AG04450 (cell line): ENCODE results near the gene PARP15. TPM values are rescaled to one million over a fixed set of nuclear protein-coding genes. Genes with fewer than 3 reads are reported as not detected.
"Not testable (repeated sequence)": the region's sequence is repeated elsewhere in the genome, so short reads cannot be mapped to it uniquely, and the experiment has no call there.

Experiments used
- CTCF ChIA-PET: fragments of 300-600, 350-600 bp; formaldehyde crosslinking; extraction: SDS; loops from one replicate; lab custom pipeline; 2022; ENCODE audit warnings: antibody characterized with exemption, inconsistent platforms; lab: Charles Lee
- POLR2A ChIA-PET: fragments of 350-600 bp; formaldehyde crosslinking; extraction: SDS; loops from one replicate; lab custom pipeline; 2021; ENCODE audit warnings: antibody characterized with exemption, inconsistent platforms; lab: Yijun Ruan, JAX
- DNase-seq: peaks from one replicate; pipeline ENCODE4 v3.0.0-alpha.2; 2011; ENCODE audit warnings: low read depth, low spot score
- H3K27ac ChIP-seq: one replicate; pipeline ENCODE4 v1.5.1; 2012; ENCODE audit warnings: low read depth, low read length, control low read depth
- H3K27me3 ChIP-seq: one replicate; pipeline ENCODE4 v1.6.0; 2012; ENCODE audit warnings: low read length; ENCODE audit not compliant: control insufficient read depth, insufficient read depth
- H3K4me3 ChIP-seq: 2 replicates; pipeline ENCODE4 v1.5.1; 2011; ENCODE audit warnings: mild to moderate bottlenecking, low read depth, low read length, control low read depth
- H3K9me3 ChIP-seq: 2 replicates; pipeline ENCODE4 v1.5.1; 2012; ENCODE audit warnings: low read length; ENCODE audit not compliant: control insufficient read depth, insufficient read depth
- polyA plus RNA-seq: library from polyadenylated mRNA; depleted of rRNA; stranded (reverse); fragments of >200 nt; gene quantifications from 2 replicates; pipeline ENCODE4 v1.2.3, GENCODE V29; 2011; rRNA removed
- TF ChIP-seq, protein P1 (sequence below): IDR thresholded peaks from 2 replicates; pipeline ENCODE4 v1.5.1; 2011; ENCODE audit warnings: low read depth, low read length, control low read depth, inconsistent platforms

PARP15 gene
- polyA plus RNA-seq, 1 experiment, result 0.22 TPM

- no peaks in the 10 kb centered on the region for H3K27me3 ChIP-seq
- ChIA-PET CTCF (interaction anchor here (0.8 kb wide), 1 partner anchor 120 kb away, joined by 3 read pairs; no protein-coding TSS in a partner anchor), POLR2A (interaction anchor here (0.6 kb wide), 1 partner anchor 143 kb away, joined by 4 read pairs; no protein-coding TSS in a partner anchor)
- TF ChIP-seq, protein P1, sequence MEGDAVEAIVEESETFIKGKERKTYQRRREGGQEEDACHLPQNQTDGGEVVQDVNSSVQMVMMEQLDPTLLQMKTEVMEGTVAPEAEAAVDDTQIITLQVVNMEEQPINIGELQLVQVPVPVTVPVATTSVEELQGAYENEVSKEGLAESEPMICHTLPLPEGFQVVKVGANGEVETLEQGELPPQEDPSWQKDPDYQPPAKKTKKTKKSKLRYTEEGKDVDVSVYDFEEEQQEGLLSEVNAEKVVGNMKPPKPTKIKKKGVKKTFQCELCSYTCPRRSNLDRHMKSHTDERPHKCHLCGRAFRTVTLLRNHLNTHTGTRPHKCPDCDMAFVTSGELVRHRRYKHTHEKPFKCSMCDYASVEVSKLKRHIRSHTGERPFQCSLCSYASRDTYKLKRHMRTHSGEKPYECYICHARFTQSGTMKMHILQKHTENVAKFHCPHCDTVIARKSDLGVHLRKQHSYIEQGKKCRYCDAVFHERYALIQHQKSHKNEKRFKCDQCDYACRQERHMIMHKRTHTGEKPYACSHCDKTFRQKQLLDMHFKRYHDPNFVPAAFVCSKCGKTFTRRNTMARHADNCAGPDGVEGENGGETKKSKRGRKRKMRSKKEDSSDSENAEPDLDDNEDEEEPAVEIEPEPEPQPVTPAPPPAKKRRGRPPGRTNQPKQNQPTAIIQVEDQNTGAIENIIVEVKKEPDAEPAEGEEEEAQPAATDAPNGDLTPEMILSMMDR, result no peak
- H3K4me3 ChIP-seq, result peak overlapping the region; percentile 82
- no peak for DNase-seq
- H3K9me3 ChIP-seq, result no peaks in the 10 kb centered on the region; the same call in 1 of the 2 replicates
- no peak overlapping the region for H3K27ac ChIP-seq
These were observed 104.0 kb downstream of the PARP15 start for GRCh38 chr3:122681284-122681973.

DNA sequence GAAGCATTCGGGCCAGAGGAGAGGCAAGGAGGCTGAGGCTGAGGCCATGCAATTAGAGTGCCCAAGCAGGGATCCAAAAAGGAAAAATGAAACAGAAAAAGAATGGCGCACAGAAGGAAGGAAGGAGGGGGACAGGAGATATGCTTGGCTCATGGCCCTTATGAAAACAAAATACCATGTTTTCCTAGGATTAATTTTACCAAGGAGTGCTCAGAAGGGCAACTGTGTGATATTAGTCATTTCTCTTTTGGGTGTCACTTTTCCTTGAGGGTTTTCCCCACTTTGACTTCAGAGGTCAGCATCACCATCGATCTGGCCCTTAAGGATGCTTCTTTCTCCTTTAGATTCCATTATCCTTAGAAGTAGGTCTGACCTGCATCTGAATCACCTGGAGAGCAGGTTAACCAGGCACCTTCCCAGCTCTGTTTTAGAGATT, 104.5 kb downstream of the PARP15 start:
- no peaks in the 10 kb centered on the region; the same call in 1 of the 2 replicates for H3K9me3 ChIP-seq
- H3K4me3 ChIP-seq, result peak overlapping the region; percentile 82
- CTCF ChIA-PET, result interaction anchor here (0.8 kb wide), 1 partner anchor 120 kb away, joined by 3 read pairs; no protein-coding TSS in a partner anchor
- no peak for DNase-seq
- POLR2A ChIA-PET, result interaction anchor here (0.6 kb wide), 1 partner anchor 143 kb away, joined by 4 read pairs; no protein-coding TSS in a partner anchor
- TF ChIP-seq, protein P1, result no peak
- H3K27ac ChIP-seq, result no peak overlapping the region
- no peaks in the 10 kb centered on the region for H3K27me3 ChIP-seq

DNA sequence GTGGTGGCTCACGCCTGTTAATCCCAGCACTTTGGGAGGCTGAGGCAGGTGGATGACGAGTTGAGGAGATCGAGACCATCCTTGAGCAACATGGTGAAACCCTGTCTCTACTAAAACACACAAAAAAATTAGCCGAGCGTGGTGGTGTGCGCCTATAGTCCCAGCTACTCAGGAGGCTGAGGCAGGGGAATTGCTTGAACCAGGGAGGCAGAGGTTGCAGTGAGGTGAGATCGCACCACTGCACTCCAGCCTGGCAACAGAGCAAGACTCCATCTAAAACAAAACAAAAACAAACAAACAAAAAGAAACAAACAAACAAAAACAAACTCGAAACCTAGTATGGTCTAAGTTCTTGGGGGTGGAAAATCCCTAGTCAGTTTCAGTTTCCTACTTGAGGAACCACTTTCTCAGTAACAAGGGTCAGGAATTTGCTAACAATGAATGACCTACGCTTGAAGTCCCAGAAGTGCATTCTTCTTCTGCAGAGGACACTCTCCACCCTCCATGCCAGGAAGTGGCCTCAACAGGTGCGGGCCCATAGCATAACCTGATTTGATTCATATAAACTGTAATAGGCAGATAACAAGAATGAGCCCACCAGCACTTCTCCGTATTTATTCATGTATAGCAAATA, 105.4 kb downstream of the PARP15 start:
- CTCF ChIA-PET, H3K27me3 ChIP-seq, H3K9me3 ChIP-seq, DNase-seq, POLR2A ChIA-PET, H3K4me3 ChIP-seq, H3K27ac ChIP-seq: not testable (repeated sequence)

DNA sequence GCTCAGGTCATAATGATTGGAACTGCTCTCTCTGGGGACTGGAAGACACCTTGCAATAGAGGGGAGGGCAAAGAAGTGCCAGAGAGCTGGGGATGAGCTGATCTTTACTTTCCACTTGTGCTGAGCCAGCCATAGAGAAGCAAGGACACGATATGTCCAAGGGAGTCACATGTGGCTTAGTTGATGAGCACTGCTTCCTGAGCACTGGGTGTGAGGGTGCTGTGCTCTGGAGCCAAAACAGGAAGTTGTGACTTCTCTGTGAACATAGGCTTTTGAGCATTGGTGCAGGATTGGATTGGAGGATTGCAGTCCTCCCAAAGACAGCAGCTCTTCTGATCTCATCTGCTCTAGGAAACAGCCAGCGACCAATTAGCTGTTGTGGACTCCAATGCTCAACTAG, 109.8 kb downstream of the PARP15 start:
- Histone ChIP-seq H3K27me3 (no peaks in the 10 kb centered on the region), H3K27ac (no peak overlapping the region), H3K9me3 (no peaks in the 10 kb centered on the region), H3K4me3 (no peak overlapping the region)
- no peak for DNase-seq
- TF ChIP-seq, protein P1, result no peak
- CTCF ChIA-PET, result interaction anchor here (1.7 kb wide), 1 partner anchor 9 kb away, joined by 5 read pairs; no protein-coding TSS in a partner anchor
- POLR2A ChIA-PET, result no interaction called here

Other genes starting within 250 kb of the PARP15 start
- gene MIX23, start 194.4 kb upstream of the PARP15 start, polyA plus RNA-seq, result 16.7 and 21.7 TPM in 2 replicates
- gene FAM162A, start 193.5 kb upstream of the PARP15 start, polyA plus RNA-seq, result 58.3 and 61.6 TPM in 2 replicates
- 5.7 and 8.5 TPM in 2 replicates for gene WDR5B, start 161.6 kb upstream of the PARP15 start, polyA plus RNA-seq
- 48.1 and 54.0 TPM in 2 replicates for gene KPNA1, start 62.7 kb upstream of the PARP15 start, polyA plus RNA-seq
- gene PARP9, start 13.3 kb upstream of the PARP15 start, polyA plus RNA-seq, result 18.9 and 24.4 TPM in 2 replicates
- gene DTX3L, start 13.3 kb upstream of the PARP15 start, polyA plus RNA-seq, result 7.0 and 8.3 TPM in 2 replicates
- gene PARP14, start 103.2 kb downstream of the PARP15 start, polyA plus RNA-seq, result 23.5 and 29.3 TPM in 2 replicates
- gene HSPBAP1, start 216.2 kb downstream of the PARP15 start, polyA plus RNA-seq, result 6.3 and 8.3 TPM in 2 replicates
- gene SLC49A4, start 217.4 kb downstream of the PARP15 start, polyA plus RNA-seq, result 12.0 and 16.4 TPM in 2 replicates